C1 segment of cervical spinal cord (tissue), 14 donors: Measurements from ENCODE around the gene C6.
A peak's percentile ranks its signal among the peaks of the same experiment; 100 is the strongest.
"Not testable (repeated sequence)": the region's sequence is repeated elsewhere in the genome, so short reads cannot be mapped to it uniquely, and the experiment has no call there.

Source experiments
- DNase-seq, 14 donors: peaks; one replicate each; lab custom pipeline; 2025; lab: John Stamatoyannopoulos, UW

Gene C6

DNA sequence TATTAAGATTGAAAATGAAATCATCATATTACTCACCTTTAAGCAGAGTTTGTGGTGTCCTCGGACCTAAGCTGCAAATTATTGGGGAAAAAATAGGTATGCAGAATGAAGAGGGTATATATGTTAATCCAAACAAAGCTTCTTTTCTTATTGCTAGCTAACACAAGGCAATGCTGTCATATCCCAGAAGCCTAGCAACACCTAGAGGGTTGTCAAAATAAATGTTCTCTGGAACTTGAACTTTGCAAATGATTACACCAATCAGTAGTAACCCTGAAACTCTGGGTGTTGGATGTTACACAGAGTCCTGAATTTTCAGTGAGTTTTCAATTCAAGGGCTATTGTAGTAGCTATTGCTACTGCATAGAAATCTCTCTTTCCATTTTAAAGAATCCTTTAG is at the start of gene C6:
TSS of gene C6 (minus strand) at position 193 of the 400 bp plus-strand sequence. CDS start 10,302 bp downstream, outside the sequence.
- DNase-seq, result no peak

- DNase-seq, result no peak
These were observed 43.1 kb upstream of the C6 start for GRCh38 chr5:41256400-41256799.

- no peak for DNase-seq
These were observed 39.8 kb upstream of the C6 start for GRCh38 chr5:41253109-41253508.

GRCh38 chr5:41252036-41252435 is 38.7 kb upstream of the C6 start:
- DNase-seq, result no peak

- DNase-seq, result no peak
These were observed 37.1 kb upstream of the C6 start for GRCh38 chr5:41250351-41250987.

- no peak for DNase-seq
These were observed 33.8 kb upstream of the C6 start for GRCh38 chr5:41247135-41247534.

DNA sequence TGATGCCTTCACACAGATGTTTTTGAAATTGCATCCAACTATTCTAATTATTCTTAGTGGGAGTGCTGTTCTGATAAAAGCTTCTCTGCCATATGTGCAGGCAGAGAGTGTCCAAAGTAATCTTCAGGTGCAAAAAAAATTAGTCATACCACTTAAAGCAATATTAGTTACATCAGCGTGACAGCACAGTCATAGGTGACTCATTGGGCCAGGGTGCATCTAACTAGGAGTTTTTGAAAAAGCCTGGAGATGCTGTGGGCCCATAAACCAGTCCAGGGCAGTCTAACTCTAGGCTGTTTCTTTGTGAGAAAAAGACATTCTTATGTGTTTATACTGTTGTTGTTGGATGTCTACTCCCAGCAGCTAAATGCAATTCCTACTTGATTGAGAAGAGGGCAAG is 33.0 kb upstream of the C6 start:
- DNase-seq, result no peak

GRCh38 chr5:41243558-41243957 is 30.2 kb upstream of the C6 start:
- no peak for DNase-seq

- no peak for DNase-seq
These were observed 27.7 kb upstream of the C6 start for GRCh38 chr5:41240985-41241384.

GRCh38 chr5:41240390-41240789 is 27.1 kb upstream of the C6 start:
- no peak for DNase-seq

- DNase-seq, result no peak
These were observed 21.1 kb upstream of the C6 start for GRCh38 chr5:41234475-41234874.

GRCh38 chr5:41232797-41233196 is 19.5 kb upstream of the C6 start:
- DNase-seq, result no peak

GRCh38 chr5:41230276-41230675 is 16.9 kb upstream of the C6 start:
- not testable (repeated sequence) for DNase-seq

DNA sequence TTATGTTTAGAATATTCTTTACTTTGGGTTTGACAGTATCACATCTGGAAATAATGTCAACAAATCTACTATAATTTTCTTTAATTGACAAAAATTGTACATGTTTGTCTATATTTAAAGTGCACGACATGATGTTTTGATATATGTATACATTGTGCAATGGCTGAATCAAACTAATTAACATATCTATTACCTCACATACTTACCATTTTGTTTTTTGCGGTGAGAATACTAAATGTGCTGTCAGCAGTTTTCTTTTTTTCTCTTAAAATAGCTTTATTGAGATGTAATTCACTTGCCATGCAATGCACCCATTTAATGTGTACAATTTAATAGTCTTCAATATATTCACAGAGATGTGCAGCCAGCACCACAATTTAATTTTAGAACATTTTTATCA is 10.6 kb upstream of the C6 start:
- DNase-seq, result no peak

DNA sequence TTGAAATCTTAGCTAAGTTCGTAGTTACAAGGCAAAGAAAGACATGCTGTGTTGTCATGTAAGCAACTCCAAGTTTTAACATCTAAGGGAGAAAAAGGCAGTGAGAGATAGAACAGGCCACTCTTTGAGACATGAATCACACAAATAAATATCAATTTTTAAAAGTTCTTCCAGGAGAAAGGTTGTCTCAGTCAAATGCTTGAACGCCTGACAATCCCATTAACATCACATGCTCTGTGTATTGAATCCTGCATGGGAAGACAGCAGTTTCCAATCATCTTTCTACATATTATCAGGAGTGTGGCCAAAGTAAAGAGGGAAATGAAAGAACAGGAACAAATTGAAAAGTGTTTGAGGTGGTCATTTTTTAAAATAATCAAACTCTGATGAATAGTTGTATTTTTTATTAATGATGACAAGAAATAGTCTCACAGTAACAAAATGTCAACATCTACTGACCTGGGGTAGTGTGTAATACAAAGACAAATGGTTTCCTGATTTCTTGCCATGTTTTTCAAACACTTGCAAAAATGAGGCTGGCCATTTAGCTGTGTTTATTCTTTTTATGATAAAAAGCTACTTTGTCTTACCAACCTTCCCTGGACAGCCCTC is 6.4 kb upstream of the C6 start:
- DNase-seq, result no peak

DNA sequence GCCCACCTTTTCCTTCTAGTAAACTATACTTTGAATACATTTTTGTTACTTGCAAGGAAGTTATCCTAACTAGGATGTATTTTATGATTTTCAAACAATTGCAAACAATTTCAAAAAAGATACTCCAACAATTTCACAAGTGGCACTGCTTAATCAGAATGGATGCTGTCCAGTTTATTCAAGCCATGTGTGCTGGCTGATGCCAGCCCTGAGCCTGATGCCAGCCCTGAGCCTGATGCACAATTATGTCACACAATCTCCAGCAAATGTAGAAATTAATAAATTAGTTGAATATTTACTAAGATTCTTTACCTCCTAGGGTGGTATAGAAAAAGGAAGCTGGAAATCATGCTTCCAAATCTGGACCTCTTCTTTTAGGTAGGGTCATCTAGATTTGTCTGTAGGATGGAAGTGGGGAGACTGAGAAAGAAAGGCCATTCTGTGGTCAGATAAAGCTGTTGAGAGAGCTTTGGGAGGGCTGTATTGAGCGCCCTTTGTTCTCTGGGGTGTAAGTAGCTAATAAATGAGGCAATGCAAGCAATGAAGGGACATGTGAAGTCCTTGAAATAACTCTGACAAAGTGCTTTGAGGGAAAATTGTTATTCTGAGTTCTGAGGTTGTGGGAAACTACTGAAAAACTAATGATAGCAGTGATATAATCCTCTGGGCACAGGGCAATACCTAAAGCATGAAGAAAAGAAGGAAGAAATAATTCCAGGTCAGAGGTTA is 5.8 kb upstream of the C6 start:
- DNase-seq, result peak in 1 of 14 donors; percentile 58

DNA sequence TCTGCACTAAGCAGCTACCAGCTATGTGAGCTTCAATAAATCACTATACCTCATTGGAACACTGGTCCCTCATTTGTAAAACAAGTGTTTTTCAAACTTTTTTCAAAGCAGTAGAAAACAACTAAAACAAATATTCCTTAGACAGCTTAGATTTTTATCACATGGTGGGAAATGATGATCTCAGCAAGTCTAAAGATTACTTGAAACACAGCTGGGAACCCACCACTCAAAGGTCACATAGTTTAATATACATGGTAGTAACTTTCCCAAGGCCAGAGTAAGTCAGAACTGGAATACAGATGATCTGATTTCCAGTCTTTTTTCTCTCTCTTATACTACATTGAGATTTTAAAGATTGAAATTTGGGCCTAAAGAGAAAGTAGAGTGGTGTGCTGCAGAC is 850 bp upstream of the C6 start:
- DNase-seq, result no peak

GRCh38 chr5:41212935-41213334 is 397 bp downstream of the C6 start:
- DNase-seq, result no peak

DNA sequence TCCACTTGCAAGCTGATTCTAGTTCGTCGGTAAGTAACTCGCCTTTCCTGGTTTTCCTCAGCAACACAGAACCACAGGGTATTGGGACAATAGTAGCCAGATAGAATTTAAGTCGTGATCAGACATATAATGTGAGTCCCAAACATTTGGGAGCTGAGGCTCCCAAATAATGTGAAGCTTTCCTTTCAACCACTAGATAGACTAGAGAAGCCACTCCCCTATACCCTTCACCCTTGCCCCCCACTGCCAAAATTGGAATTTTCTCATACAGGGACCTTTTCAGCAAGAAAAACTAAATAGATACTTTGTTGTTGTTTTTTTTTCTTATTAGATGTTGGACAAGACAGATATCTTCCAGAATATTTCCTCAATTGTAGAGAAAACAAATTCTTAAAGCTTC is 1.9 kb downstream of the C6 start:
- DNase-seq, result no peak

DNA sequence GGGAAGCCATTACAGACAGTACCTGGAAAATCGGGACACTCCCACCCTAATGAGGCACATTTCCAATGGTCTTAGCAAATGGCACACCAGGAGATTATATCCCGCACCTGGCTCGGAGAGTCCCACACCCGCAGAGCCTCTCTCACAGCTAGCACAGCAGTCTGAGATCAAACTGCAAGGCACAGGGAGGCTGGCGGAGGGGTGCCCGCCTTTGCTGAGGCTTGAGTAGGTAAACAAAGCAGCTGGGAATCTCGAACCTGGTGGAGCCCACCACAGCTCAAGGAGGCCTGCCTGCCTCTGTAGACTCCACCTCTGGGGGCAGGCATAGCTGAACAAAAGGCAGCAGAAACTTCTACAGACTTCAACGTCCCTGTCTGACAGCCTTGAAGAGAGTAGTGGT is 7.9 kb downstream of the C6 start:
- DNase-seq, result not testable (repeated sequence)

DNA sequence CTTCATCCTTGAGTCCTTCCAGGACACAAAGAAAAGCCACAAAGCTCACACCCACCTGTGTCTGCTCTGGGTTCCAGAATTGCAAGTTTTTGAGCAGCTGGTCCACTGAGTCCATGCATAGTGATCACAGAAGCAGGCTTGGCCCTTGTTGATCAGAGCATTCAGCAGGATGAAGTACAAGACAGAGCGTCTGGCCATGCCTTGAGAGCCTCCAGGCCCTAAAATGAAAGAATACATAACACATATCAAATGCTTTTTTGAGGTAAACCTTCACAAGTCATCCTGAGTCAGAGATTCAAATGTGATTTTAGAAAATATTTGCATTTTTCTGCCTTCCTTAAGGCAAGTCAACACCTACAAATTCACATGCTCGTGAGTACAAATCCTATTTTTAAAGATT is 10.3 kb downstream of the C6 start:
- DNase-seq, result no peak

DNA sequence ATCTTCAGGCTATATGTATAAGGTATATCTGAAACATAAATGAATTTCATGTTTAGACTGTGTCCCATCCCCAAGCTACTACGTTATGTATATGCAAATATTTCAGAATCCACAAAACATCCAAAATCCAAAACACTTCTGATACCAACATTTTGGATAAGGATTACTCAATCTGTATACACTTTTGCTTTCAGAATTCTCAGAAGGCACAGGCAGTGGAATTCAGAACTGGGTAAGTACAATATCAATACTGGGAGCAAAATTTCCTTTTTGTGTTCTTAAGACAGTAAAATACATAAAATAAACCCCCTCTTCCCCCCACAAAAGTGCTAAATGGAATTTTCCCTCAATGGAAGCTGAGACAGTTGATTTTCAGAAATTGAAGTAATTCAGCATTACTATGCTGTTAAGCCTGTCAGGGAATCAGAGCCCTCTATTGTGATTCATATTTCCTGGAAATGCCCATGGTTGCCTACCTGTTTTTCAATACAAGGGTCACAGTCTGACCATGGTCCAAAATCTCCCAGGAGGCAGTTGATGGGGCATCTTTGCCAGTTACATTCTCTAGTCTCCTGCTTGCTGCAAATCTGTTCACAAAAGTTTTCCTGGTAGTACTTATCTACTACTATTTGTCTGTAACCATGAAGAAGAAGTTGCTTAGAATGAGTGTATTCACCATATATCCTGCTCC is 12.1 kb downstream of the C6 start:
- DNase-seq, result no peak
